ENCODE data around the gene FHIT. TPM values are rescaled to one million over a fixed set of nuclear protein-coding genes. Genes with fewer than 3 reads are reported as not detected.

Gene FHIT
- total and polyA plus RNA-seq, 8 donors: 1.8 to 10.6 (median 7.1) TPM

DNA sequence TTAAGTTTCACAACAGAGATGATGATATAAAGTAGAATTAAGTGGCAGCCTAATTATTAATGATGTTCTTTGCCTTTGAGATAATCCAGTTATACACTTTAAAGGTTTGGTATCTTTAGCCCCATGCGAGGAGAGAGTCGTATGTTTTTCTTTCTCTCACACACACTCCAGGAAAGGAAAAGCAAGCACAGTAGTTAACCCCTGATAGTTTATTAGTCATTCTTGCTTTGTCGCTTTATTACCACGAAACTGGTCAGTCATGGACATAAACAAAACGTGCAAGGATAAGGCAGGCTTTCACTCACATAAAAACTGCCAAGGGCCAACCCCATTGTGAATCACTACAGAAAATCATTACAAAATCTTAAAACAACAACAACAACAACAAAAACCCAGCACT lies 866.9 kb downstream of the FHIT start:
- TF ChIP-seq EP300 (IDR thresholded peaks at IDR 0.05) (no peak), POLR2AphosphoS5 (IDR thresholded peaks at IDR 0.05) (no peak), POLR2A (IDR thresholded peaks at IDR 0.05) (no peak)
- TF ChIP-seq, protein P1, sequence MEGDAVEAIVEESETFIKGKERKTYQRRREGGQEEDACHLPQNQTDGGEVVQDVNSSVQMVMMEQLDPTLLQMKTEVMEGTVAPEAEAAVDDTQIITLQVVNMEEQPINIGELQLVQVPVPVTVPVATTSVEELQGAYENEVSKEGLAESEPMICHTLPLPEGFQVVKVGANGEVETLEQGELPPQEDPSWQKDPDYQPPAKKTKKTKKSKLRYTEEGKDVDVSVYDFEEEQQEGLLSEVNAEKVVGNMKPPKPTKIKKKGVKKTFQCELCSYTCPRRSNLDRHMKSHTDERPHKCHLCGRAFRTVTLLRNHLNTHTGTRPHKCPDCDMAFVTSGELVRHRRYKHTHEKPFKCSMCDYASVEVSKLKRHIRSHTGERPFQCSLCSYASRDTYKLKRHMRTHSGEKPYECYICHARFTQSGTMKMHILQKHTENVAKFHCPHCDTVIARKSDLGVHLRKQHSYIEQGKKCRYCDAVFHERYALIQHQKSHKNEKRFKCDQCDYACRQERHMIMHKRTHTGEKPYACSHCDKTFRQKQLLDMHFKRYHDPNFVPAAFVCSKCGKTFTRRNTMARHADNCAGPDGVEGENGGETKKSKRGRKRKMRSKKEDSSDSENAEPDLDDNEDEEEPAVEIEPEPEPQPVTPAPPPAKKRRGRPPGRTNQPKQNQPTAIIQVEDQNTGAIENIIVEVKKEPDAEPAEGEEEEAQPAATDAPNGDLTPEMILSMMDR (IDR thresholded peaks at IDR 0.05): no peak
- H3K4me3 ChIP-seq: no peak overlapping the region

GRCh38 chr3:60383345-60383744 lies 867.9 kb downstream of the FHIT start:
- Histone ChIP-seq H3K9me3 (no peaks in the 10 kb centered on the region), H3K27ac (no peak overlapping the region), H3K4me1 (no peaks in the 10 kb centered on the region), H3K4me3 (no peak overlapping the region), H3K27me3 (no peaks in the 10 kb centered on the region), H3K36me3 (no peaks in the 10 kb centered on the region)
- no peak for DNase-seq
- 81 to 87% (median 85%) methylated on average over 2 of the region's 2 CpGs for WGBS, 5 donors
- intact Hi-C loops (cut with DNase I; ENCODE audit: low total_unique reads): no loop called here
- TF ChIP-seq POLR2A (IDR thresholded peaks at IDR 0.05) (no peak), EP300 (IDR thresholded peaks at IDR 0.05) (no peak), POLR2AphosphoS5 (IDR thresholded peaks at IDR 0.05) (no peak)
- TF ChIP-seq, protein P1 (IDR thresholded peaks at IDR 0.05): no peak

More for the DNA sequence above, 866.9 kb downstream of the FHIT start:
- intact Hi-C loops (cut with DNase I; ENCODE audit: low total_unique reads): no loop called here
- Histone ChIP-seq H3K9me3 (no peaks in the 10 kb centered on the region), H3K27me3 (no peaks in the 10 kb centered on the region), H3K36me3 (no peaks in the 10 kb centered on the region), H3K27ac (no peak overlapping the region), H3K4me1 (no peaks in the 10 kb centered on the region)
- peak in 1 of 2 donors; percentile 6 for DNase-seq
- WGBS, 5 donors: 38 to 57% (median 47%) methylated on average over 5 of the region's 5 CpGs

DNA sequence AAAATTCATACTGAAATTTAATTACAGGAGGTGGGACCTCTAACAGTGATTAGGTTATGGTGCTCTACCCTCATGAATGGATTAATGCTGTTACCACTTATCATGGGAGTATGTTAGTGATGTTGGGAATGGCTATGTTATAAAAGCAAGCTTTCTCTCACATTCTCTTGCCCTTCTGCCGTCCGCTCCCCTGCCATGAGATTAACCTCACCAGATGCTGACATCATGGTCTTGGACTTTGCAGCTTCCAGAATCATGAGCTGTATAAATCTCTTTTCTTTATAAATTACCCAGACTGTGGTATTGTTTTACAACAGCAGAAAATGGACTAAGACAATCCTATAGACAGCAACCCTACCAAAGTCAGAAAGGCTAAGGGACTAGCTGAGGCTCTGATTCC lies 884.8 kb downstream of the FHIT start:
- WGBS, 5 donors: 85 to 98% (median 93%) methylated on average over 2 of the region's 2 CpGs
- no peak overlapping the region for H3K4me3 ChIP-seq
- TF ChIP-seq POLR2A (IDR thresholded peaks at IDR 0.05) (no peak), EP300 (IDR thresholded peaks at IDR 0.05) (no peak), POLR2AphosphoS5 (IDR thresholded peaks at IDR 0.05) (no peak)
- TF ChIP-seq, protein P1 (IDR thresholded peaks at IDR 0.05): no peak
- intact Hi-C loops (cut with DNase I; ENCODE audit: low total_unique reads): no loop called here
- H3K27ac ChIP-seq: no peak overlapping the region
- no peaks in the 10 kb centered on the region for H3K4me1 ChIP-seq
- no peaks in the 10 kb centered on the region for H3K27me3 ChIP-seq
- no peaks in the 10 kb centered on the region for H3K36me3 ChIP-seq
- H3K9me3 ChIP-seq: peaks cover 0 to 7% (median 0%) of the 10 kb centered on the region in 4 donors
- no peak for DNase-seq

DNA sequence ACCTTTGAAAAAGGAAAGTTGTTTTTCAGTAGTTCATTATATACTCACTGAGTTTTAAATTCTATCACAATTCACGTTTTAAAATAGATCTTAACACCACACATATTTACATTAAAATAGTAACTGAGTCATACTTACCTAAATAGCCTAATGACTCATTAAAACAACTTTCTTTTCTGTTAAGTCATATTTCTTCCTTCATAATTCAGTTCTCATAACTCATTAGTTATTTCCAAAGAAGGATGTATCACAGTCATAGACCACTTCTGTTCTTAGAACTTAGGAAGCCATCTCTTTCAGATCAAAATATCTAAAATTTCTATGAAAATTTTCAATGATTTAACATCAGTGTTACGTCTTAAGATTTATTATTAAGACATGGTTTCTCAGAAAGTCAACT lies 885.9 kb downstream of the FHIT start:
- H3K4me3 ChIP-seq: no peak overlapping the region
- no peaks in the 10 kb centered on the region for H3K27me3 ChIP-seq
- H3K9me3 ChIP-seq: peaks cover 0 to 7% (median 0%) of the 10 kb centered on the region in 4 donors
- no peak for DNase-seq
- TF ChIP-seq EP300 (IDR thresholded peaks at IDR 0.05): no peak
- TF ChIP-seq, protein P1 (IDR thresholded peaks at IDR 0.05): no peak
- no peaks in the 10 kb centered on the region for H3K36me3 ChIP-seq
- H3K4me1 ChIP-seq: no peaks in the 10 kb centered on the region
- no peak overlapping the region for H3K27ac ChIP-seq
- 0 to 52% (median 37%) methylated on average over 2 of the region's 2 CpGs for WGBS, 5 donors
- intact Hi-C loops (cut with DNase I; ENCODE audit: low total_unique reads): no loop called here
